ENCODE measurements around the gene ZNF397. TPM values are rescaled to one million over a fixed set of nuclear protein-coding genes. Genes with fewer than 3 reads are reported as not detected.
A peak's percentile ranks its signal among the peaks of the same experiment; 100 is the strongest.

Gene ZNF397
- total and polyA plus RNA-seq, 2 of the 13 experiments (the other 11 are each of a cell fraction or from before 2014, with no cell fraction given): 4.7 to 9.4 TPM

DNA sequence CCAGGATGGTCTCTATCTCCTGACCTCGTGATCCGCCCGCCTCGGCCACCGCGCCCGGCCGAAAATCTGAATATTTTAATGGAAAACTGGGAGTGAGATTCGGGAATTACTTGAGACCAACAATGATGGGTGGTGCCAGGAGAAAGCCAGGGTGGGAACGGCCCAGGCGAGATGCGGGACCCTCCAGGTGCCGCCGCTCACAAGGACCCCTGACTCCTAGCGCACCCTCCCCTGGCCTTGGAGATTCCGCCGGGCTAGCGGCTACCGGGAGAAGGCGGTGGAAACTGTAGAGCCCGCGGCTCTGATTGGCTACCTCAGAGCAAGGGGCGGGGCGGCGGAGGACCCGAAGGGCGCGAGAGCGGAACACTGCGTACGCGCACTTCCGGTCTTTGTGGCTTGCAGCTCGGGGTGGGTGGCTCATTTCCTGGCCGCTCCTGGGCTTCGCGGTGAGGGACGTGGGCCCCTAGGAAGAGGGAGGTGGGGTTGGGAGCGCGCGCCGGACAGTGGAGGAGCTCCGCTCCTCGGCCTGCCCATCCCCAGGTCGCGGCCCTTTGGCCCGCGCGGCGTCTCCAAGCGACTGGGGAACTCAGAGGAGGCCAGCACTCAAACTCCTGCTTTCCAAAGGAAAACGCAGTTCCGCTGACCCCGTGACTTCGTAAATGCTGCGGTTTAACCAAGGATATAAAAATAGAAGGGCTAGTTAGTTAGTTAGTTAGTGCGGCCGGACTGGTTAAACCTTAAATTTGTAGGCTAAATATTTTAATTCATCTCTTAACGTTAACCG lies at the start of gene ZNF397 (continued):
- TF ChIP-seq ZNF441 (CRISPR knock-in tag; IDR thresholded peaks at IDR 0.05; ENCODE audit: borderline replicate concordance) (no peak), CAMTA2 (CRISPR knock-in tag; IDR thresholded peaks at IDR 0.05; ENCODE audit: borderline replicate concordance) (no peak), REL (CRISPR knock-in tag; conservative IDR thresholded peaks at IDR 0.05) (no peak), MEIS2 (CRISPR knock-in tag; IDR thresholded peaks at IDR 0.05) (peak; percentile 49; the same call in 1 of the 2 replicates), NR3C1 (CRISPR knock-in tag; IDR thresholded peaks at IDR 0.05) (no peak), GPN1 (CRISPR knock-in tag; IDR thresholded peaks at IDR 0.05; ENCODE audit: borderline replicate concordance) (no peak), ZNF326 (CRISPR knock-in tag; IDR thresholded peaks at IDR 0.05; ENCODE audit: borderline replicate concordance) (no peak), SSRP1 (CRISPR knock-in tag; IDR thresholded peaks at IDR 0.05) (no peak), ZNF567 (CRISPR knock-in tag; IDR thresholded peaks at IDR 0.05; ENCODE audit: borderline replicate concordance) (no peak), IKZF4 (CRISPR knock-in tag; IDR thresholded peaks at IDR 0.05; ENCODE audit: borderline replicate concordance, low read depth, not compliant biosample characterization) (no peak), ZNF484 (CRISPR knock-in tag; IDR thresholded peaks at IDR 0.05; ENCODE audit: borderline replicate concordance, low read depth) (0 out of 2 replicates have a peak, but pooled peaks have one; percentile 64), ZNF543 (CRISPR knock-in tag; IDR thresholded peaks at IDR 0.05) (peak; percentile 45; the same call in 1 of the 2 replicates), ZNF841 (CRISPR knock-in tag; IDR thresholded peaks at IDR 0.05; ENCODE audit: borderline replicate concordance) (no peak), ZNF335 (CRISPR knock-in tag; IDR thresholded peaks at IDR 0.05) (peak; percentile 97), ZNF616 (CRISPR knock-in tag; IDR thresholded peaks at IDR 0.05; ENCODE audit: low read depth) (no peak; the same call in 1 of the 2 replicates), ZNF256 (CRISPR knock-in tag; conservative IDR thresholded peaks at IDR 0.05) (no peak; the same call in 1 of the 2 replicates), FIP1L1 (IDR thresholded peaks at IDR 0.05; ENCODE audit: borderline replicate concordance, insufficient read depth, low read depth, low read length) (no peak)
- TF ChIP-seq, protein P1, sequence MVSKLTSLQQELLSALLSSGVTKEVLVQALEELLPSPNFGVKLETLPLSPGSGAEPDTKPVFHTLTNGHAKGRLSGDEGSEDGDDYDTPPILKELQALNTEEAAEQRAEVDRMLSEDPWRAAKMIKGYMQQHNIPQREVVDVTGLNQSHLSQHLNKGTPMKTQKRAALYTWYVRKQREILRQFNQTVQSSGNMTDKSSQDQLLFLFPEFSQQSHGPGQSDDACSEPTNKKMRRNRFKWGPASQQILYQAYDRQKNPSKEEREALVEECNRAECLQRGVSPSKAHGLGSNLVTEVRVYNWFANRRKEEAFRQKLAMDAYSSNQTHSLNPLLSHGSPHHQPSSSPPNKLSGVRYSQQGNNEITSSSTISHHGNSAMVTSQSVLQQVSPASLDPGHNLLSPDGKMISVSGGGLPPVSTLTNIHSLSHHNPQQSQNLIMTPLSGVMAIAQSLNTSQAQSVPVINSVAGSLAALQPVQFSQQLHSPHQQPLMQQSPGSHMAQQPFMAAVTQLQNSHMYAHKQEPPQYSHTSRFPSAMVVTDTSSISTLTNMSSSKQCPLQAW (CRISPR knock-in tag; IDR thresholded peaks at IDR 0.05): peak; percentile 87
- TF ChIP-seq, protein P2, sequence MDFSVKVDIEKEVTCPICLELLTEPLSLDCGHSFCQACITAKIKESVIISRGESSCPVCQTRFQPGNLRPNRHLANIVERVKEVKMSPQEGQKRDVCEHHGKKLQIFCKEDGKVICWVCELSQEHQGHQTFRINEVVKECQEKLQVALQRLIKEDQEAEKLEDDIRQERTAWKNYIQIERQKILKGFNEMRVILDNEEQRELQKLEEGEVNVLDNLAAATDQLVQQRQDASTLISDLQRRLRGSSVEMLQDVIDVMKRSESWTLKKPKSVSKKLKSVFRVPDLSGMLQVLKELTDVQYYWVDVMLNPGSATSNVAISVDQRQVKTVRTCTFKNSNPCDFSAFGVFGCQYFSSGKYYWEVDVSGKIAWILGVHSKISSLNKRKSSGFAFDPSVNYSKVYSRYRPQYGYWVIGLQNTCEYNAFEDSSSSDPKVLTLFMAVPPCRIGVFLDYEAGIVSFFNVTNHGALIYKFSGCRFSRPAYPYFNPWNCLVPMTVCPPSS (IDR thresholded peaks at IDR 0.05): no peak
- TF ChIP-seq, protein P3, sequence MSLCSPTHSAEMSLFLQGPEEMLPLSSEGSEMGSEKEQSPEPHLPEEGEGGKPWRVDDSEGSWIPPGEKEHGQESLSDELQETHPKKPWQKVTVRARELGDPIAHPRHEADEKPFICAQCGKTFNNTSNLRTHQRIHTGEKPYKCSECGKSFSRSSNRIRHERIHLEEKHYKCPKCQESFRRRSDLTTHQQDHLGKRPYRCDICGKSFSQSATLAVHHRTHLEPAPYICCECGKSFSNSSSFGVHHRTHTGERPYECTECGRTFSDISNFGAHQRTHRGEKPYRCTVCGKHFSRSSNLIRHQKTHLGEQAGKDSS (CRISPR knock-in tag; IDR thresholded peaks at IDR 0.05; ENCODE audit: borderline replicate concordance, low read depth): no peak; the same call in 1 of the 2 replicates
- TF ChIP-seq, protein P4, sequence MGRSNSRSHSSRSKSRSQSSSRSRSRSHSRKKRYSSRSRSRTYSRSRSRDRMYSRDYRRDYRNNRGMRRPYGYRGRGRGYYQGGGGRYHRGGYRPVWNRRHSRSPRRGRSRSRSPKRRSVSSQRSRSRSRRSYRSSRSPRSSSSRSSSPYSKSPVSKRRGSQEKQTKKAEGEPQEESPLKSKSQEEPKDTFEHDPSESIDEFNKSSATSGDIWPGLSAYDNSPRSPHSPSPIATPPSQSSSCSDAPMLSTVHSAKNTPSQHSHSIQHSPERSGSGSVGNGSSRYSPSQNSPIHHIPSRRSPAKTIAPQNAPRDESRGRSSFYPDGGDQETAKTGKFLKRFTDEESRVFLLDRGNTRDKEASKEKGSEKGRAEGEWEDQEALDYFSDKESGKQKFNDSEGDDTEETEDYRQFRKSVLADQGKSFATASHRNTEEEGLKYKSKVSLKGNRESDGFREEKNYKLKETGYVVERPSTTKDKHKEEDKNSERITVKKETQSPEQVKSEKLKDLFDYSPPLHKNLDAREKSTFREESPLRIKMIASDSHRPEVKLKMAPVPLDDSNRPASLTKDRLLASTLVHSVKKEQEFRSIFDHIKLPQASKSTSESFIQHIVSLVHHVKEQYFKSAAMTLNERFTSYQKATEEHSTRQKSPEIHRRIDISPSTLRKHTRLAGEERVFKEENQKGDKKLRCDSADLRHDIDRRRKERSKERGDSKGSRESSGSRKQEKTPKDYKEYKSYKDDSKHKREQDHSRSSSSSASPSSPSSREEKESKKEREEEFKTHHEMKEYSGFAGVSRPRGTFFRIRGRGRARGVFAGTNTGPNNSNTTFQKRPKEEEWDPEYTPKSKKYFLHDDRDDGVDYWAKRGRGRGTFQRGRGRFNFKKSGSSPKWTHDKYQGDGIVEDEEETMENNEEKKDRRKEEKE (IDR thresholded peaks at IDR 0.05): no peak
- TF ChIP-seq, protein P5, sequence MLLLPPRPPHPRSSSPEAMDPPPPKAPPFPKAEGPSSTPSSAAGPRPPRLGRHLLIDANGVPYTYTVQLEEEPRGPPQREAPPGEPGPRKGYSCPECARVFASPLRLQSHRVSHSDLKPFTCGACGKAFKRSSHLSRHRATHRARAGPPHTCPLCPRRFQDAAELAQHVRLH (CRISPR knock-in tag; IDR thresholded peaks at IDR 0.05; ENCODE audit: borderline replicate concordance, low read depth): peak; percentile 89; the same call in 1 of the 2 replicates

All from HepG2 (cell line).